Measurements from ENCODE around the gene MBL2. TPM values are rescaled to one million over a fixed set of nuclear protein-coding genes. Genes with fewer than 3 reads are reported as not detected.

MBL2 gene
- total and polyA plus RNA-seq, 4 donors: not detected

GRCh38 chr10:52774600-52775106 is 2.1 kb upstream of the MBL2 start:
- Histone ChIP-seq H3K27ac (ENCODE audit: low read depth, low read length) (no peak overlapping the region), H3K4me1 (ENCODE audit: control insufficient read depth, insufficient read depth, low read length) (peaks cover 11% of the 10 kb centered on the region), H3K4me3 (ENCODE audit: low read depth, low read length) (no peak overlapping the region), H3K36me3 (ENCODE audit: control insufficient read depth, insufficient read depth, low read length) (no peaks in the 10 kb centered on the region), H3K27me3 (ENCODE audit: control insufficient read depth, insufficient read depth, low read length) (peaks cover 3% of the 10 kb centered on the region), H3K9me3 (ENCODE audit: control insufficient read depth, insufficient read depth, low read length) (no peaks in the 10 kb centered on the region)
- DNase-seq (ENCODE audit: low read depth in 4 of 6, low spot score in 6 of 6): no peak
- WGBS (ENCODE audit: insufficient coverage): 86% methylated on average over 4 of the region's 8 CpGs

- Histone ChIP-seq H3K9me3 (ENCODE audit: control insufficient read depth, insufficient read depth, low read length) (no peaks in the 10 kb centered on the region), H3K4me1 (ENCODE audit: control insufficient read depth, insufficient read depth, low read length) (peaks cover 11% of the 10 kb centered on the region), H3K36me3 (ENCODE audit: control insufficient read depth, insufficient read depth, low read length) (no peaks in the 10 kb centered on the region), H3K27ac (ENCODE audit: low read depth, low read length) (no peak overlapping the region), H3K27me3 (ENCODE audit: control insufficient read depth, insufficient read depth, low read length) (peaks cover 3% of the 10 kb centered on the region), H3K4me3 (ENCODE audit: low read depth, low read length) (no peak overlapping the region)
- WGBS (ENCODE audit: insufficient coverage): 80% methylated on average over 1 of the region's 2 CpGs
- DNase-seq (ENCODE audit: low read depth in 4 of 6, low spot score in 6 of 6): no peak
These were observed 1.6 kb upstream of the MBL2 start for GRCh38 chr10:52774182-52774581.

- H3K9me3 ChIP-seq (ENCODE audit: control insufficient read depth, insufficient read depth, low read length): no peaks in the 10 kb centered on the region
- no peaks in the 10 kb centered on the region for H3K4me1 ChIP-seq (ENCODE audit: control insufficient read depth, insufficient read depth, low read length)
- H3K4me3 ChIP-seq (ENCODE audit: low read depth, low read length): no peak overlapping the region
- no peak for DNase-seq (ENCODE audit: low read depth in 4 of 6, low spot score in 6 of 6)
- 72% methylated on average over 7 of the region's 8 CpGs for WGBS (ENCODE audit: insufficient coverage)
- H3K36me3 ChIP-seq (ENCODE audit: control insufficient read depth, insufficient read depth, low read length): no peaks in the 10 kb centered on the region
- H3K27ac ChIP-seq (ENCODE audit: low read depth, low read length): no peak overlapping the region
- no peaks in the 10 kb centered on the region for H3K27me3 ChIP-seq (ENCODE audit: control insufficient read depth, insufficient read depth, low read length)
These were observed 794 bp downstream of the MBL2 start for GRCh38 chr10:52771534-52772445.

- Histone ChIP-seq H3K27ac (ENCODE audit: low read depth, low read length) (no peak overlapping the region), H3K4me1 (ENCODE audit: control insufficient read depth, insufficient read depth, low read length) (no peaks in the 10 kb centered on the region), H3K9me3 (ENCODE audit: control insufficient read depth, insufficient read depth, low read length) (no peaks in the 10 kb centered on the region), H3K36me3 (ENCODE audit: control insufficient read depth, insufficient read depth, low read length) (no peaks in the 10 kb centered on the region), H3K27me3 (ENCODE audit: control insufficient read depth, insufficient read depth, low read length) (no peaks in the 10 kb centered on the region), H3K4me3 (ENCODE audit: low read depth, low read length) (no peak overlapping the region)
- WGBS (ENCODE audit: insufficient coverage): 86% methylated on average over 1 of the region's 2 CpGs
- no peak for DNase-seq (ENCODE audit: low read depth in 4 of 6, low spot score in 6 of 6)
These were observed 1.7 kb downstream of the MBL2 start for GRCh38 chr10:52770904-52771303.

GRCh38 chr10:52769966-52770365 is 2.6 kb downstream of the MBL2 start:
- no peaks in the 10 kb centered on the region for H3K4me1 ChIP-seq (ENCODE audit: control insufficient read depth, insufficient read depth, low read length)
- no CpG with 5 or more reads among the region's 2 CpGs for WGBS (ENCODE audit: insufficient coverage)
- no peak for DNase-seq (ENCODE audit: low read depth in 4 of 6, low spot score in 6 of 6)
- H3K9me3 ChIP-seq (ENCODE audit: control insufficient read depth, insufficient read depth, low read length): no peaks in the 10 kb centered on the region
- no peaks in the 10 kb centered on the region for H3K36me3 ChIP-seq (ENCODE audit: control insufficient read depth, insufficient read depth, low read length)
- H3K27ac ChIP-seq (ENCODE audit: low read depth, low read length): no peak overlapping the region
- H3K27me3 ChIP-seq (ENCODE audit: control insufficient read depth, insufficient read depth, low read length): no peaks in the 10 kb centered on the region
- no peak overlapping the region for H3K4me3 ChIP-seq (ENCODE audit: low read depth, low read length)

- H3K27ac ChIP-seq (ENCODE audit: low read depth, low read length): no peak overlapping the region
- 71% methylated on average over 3 of the region's 3 CpGs for WGBS (ENCODE audit: insufficient coverage)
- no peaks in the 10 kb centered on the region for H3K9me3 ChIP-seq (ENCODE audit: control insufficient read depth, insufficient read depth, low read length)
- no peaks in the 10 kb centered on the region for H3K27me3 ChIP-seq (ENCODE audit: control insufficient read depth, insufficient read depth, low read length)
- H3K4me1 ChIP-seq (ENCODE audit: control insufficient read depth, insufficient read depth, low read length): no peaks in the 10 kb centered on the region
- H3K36me3 ChIP-seq (ENCODE audit: control insufficient read depth, insufficient read depth, low read length): no peaks in the 10 kb centered on the region
- DNase-seq (ENCODE audit: low read depth in 4 of 6, low spot score in 6 of 6): no peak
- H3K4me3 ChIP-seq (ENCODE audit: low read depth, low read length): no peak overlapping the region
These were observed 4.5 kb downstream of the MBL2 start for GRCh38 chr10:52768001-52768532.

GRCh38 chr10:52762088-52762487 is 10.5 kb downstream of the MBL2 start:
- Histone ChIP-seq H3K4me3 (ENCODE audit: low read depth, low read length) (no peak overlapping the region), H3K4me1 (ENCODE audit: control insufficient read depth, insufficient read depth, low read length) (no peaks in the 10 kb centered on the region), H3K9me3 (ENCODE audit: control insufficient read depth, insufficient read depth, low read length) (no peaks in the 10 kb centered on the region), H3K36me3 (ENCODE audit: control insufficient read depth, insufficient read depth, low read length) (no peaks in the 10 kb centered on the region), H3K27me3 (ENCODE audit: control insufficient read depth, insufficient read depth, low read length) (no peaks in the 10 kb centered on the region), H3K27ac (ENCODE audit: low read depth, low read length) (no peak overlapping the region)
- DNase-seq (ENCODE audit: low read depth in 4 of 6, low spot score in 6 of 6): no peak
- WGBS (ENCODE audit: insufficient coverage): 93% methylated on average over 5 of the region's 5 CpGs

- no CpG with 5 or more reads among the region's 3 CpGs for WGBS (ENCODE audit: insufficient coverage)
- Histone ChIP-seq H3K9me3 (ENCODE audit: control insufficient read depth, insufficient read depth, low read length) (no peaks in the 10 kb centered on the region), H3K27me3 (ENCODE audit: control insufficient read depth, insufficient read depth, low read length) (no peaks in the 10 kb centered on the region), H3K36me3 (ENCODE audit: control insufficient read depth, insufficient read depth, low read length) (no peaks in the 10 kb centered on the region), H3K4me1 (ENCODE audit: control insufficient read depth, insufficient read depth, low read length) (no peaks in the 10 kb centered on the region), H3K4me3 (ENCODE audit: low read depth, low read length) (no peak overlapping the region), H3K27ac (ENCODE audit: low read depth, low read length) (no peak overlapping the region)
- no peak for DNase-seq (ENCODE audit: low read depth in 4 of 6, low spot score in 6 of 6)
These were observed 13.4 kb downstream of the MBL2 start for GRCh38 chr10:52759154-52759553.

- WGBS (ENCODE audit: insufficient coverage): 92% methylated on average over 1 of the region's 2 CpGs
These were observed 14.2 kb downstream of the MBL2 start for GRCh38 chr10:52758406-52758805.

GRCh38 chr10:52757773-52758172 is 14.8 kb downstream of the MBL2 start:
- no peak overlapping the region for H3K4me3 ChIP-seq (ENCODE audit: low read depth, low read length)
- H3K27ac ChIP-seq (ENCODE audit: low read depth, low read length): no peak overlapping the region
- H3K36me3 ChIP-seq (ENCODE audit: control insufficient read depth, insufficient read depth, low read length): no peaks in the 10 kb centered on the region
- peak in 1 of 6 donors; percentile 9 for DNase-seq (ENCODE audit: low read depth in 4 of 6, low spot score in 6 of 6)
- H3K9me3 ChIP-seq (ENCODE audit: control insufficient read depth, insufficient read depth, low read length): no peaks in the 10 kb centered on the region
- H3K4me1 ChIP-seq (ENCODE audit: control insufficient read depth, insufficient read depth, low read length): no peaks in the 10 kb centered on the region
- no peaks in the 10 kb centered on the region for H3K27me3 ChIP-seq (ENCODE audit: control insufficient read depth, insufficient read depth, low read length)
- 59% methylated on average over 2 of the region's 6 CpGs for WGBS (ENCODE audit: insufficient coverage)

More at GRCh38 chr10:52758406-52758805, 14.2 kb downstream of the MBL2 start:
- H3K36me3 ChIP-seq (ENCODE audit: control insufficient read depth, insufficient read depth, low read length): no peaks in the 10 kb centered on the region
- H3K4me1 ChIP-seq (ENCODE audit: control insufficient read depth, insufficient read depth, low read length): no peaks in the 10 kb centered on the region
- no peak for DNase-seq (ENCODE audit: low read depth in 4 of 6, low spot score in 6 of 6)
- no peaks in the 10 kb centered on the region for H3K27me3 ChIP-seq (ENCODE audit: control insufficient read depth, insufficient read depth, low read length)
- H3K9me3 ChIP-seq (ENCODE audit: control insufficient read depth, insufficient read depth, low read length): no peaks in the 10 kb centered on the region
- no peak overlapping the region for H3K27ac ChIP-seq (ENCODE audit: low read depth, low read length)
- H3K4me3 ChIP-seq (ENCODE audit: low read depth, low read length): no peak overlapping the region
